Hepatocyte (in vitro differentiated cells): Measurements from ENCODE around the gene DTNBP1.

ENCODE experiments used
- EZH2phosphoT487 ChIP-seq: fragments of 200-600 bp; sonication (generic); IDR thresholded peaks from one replicate; pipeline ENCODE4 v1.6.1; 2018; ENCODE audit warnings: antibody characterized with exemption, mild to moderate bottlenecking, low read depth, moderate library complexity; ENCODE audit not compliant: unreplicated experiment, severe bottlenecking
- TF ChIP-seq, protein P1 (sequence below): fragments of 200-600 bp; sonication (generic); IDR thresholded peaks from 2 replicates; pipeline ENCODE4 v1.5.1; 2016; ENCODE audit warnings: antibody characterized with exemption, mild to moderate bottlenecking; ENCODE audit not compliant: poor library complexity

- TF ChIP-seq, protein P1, sequence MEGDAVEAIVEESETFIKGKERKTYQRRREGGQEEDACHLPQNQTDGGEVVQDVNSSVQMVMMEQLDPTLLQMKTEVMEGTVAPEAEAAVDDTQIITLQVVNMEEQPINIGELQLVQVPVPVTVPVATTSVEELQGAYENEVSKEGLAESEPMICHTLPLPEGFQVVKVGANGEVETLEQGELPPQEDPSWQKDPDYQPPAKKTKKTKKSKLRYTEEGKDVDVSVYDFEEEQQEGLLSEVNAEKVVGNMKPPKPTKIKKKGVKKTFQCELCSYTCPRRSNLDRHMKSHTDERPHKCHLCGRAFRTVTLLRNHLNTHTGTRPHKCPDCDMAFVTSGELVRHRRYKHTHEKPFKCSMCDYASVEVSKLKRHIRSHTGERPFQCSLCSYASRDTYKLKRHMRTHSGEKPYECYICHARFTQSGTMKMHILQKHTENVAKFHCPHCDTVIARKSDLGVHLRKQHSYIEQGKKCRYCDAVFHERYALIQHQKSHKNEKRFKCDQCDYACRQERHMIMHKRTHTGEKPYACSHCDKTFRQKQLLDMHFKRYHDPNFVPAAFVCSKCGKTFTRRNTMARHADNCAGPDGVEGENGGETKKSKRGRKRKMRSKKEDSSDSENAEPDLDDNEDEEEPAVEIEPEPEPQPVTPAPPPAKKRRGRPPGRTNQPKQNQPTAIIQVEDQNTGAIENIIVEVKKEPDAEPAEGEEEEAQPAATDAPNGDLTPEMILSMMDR, result no peak
- no peak for TF ChIP-seq EZH2phosphoT487
These were observed 109.8 kb downstream of the DTNBP1 start for GRCh38 chr6:15553031-15553430.
